Measurements from ENCODE around the gene ST6GALNAC3.

DNA sequence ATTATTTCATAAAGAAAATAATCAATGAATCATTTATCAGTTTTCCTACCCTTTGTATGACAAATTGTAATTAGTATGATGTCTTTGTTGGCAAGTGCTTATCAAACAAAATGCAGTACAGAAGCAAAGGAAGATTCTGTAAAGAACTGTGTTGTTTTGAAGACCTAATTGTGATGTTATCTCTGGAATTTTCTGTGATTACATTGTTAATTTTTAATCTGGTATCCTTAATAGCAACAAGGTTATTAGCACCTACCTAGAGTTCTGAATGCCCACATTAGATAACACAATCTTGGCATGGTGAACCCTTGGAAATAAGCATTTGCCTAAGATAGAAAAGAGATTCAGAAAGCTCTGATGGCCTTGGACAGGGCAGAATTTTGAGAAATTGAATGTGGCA lies 518.6 kb downstream of the ST6GALNAC3 start:
- TF ChIP-seq POLR2A (IDR thresholded peaks at IDR 0.05; ENCODE audit: low read depth, low read length) (no peak), POLR2AphosphoS5 (IDR thresholded peaks at IDR 0.05; ENCODE audit: low read depth, low read length) (no peak), TAF1 (IDR thresholded peaks at IDR 0.05; ENCODE audit: borderline replicate concordance, low read depth, low read length) (no peak)
